Cardiac muscle cell (in vitro differentiated cells and primary cell): Measurements from ENCODE around the gene FHIT. TPM values are rescaled to one million over a fixed set of nuclear protein-coding genes. Genes with fewer than 3 reads are reported as not detected.

ENCODE experiments used
- DNase-seq, 2 donors: peaks; one replicate each; pipeline versions ENCODE4 v3.0.0 to v3.0.0-alpha.2; 2010 to 2017; ENCODE audit warnings: low read depth in 1 of 2, low spot score in 1 of 2
- H3K27ac ChIP-seq: fragments of 200-600 bp; sonication (generic); 2 replicates; pipeline ENCODE4 v1.5.1; 2016
- H3K27me3 ChIP-seq: fragments of 200-600 bp; sonication (generic); 2 replicates; pipeline ENCODE4 v1.6.0; 2016; ENCODE audit warnings: control low read depth
- H3K36me3 ChIP-seq: fragments of 200-600 bp; sonication (generic); 2 replicates; pipeline ENCODE4 v1.5.1; 2016; ENCODE audit warnings: control low read depth
- H3K4me1 ChIP-seq: fragments of 200-600 bp; sonication (generic); 2 replicates; pipeline ENCODE4 v1.8.1; 2017; ENCODE audit warnings: low read depth, mild to moderate bottlenecking, mixed run types
- H3K4me3 ChIP-seq: fragments of 200-600 bp; sonication (generic); 2 replicates; pipeline ENCODE4 v1.5.1; 2016; ENCODE audit warnings: mild to moderate bottlenecking
- H3K9me3 ChIP-seq: fragments of 200-600 bp; sonication (generic); 2 replicates; pipeline ENCODE4 v1.5.1; 2017; ENCODE audit warnings: low read depth, mild to moderate bottlenecking, control low read depth
- polyA plus RNA-seq: library from polyadenylated mRNA; unstranded; fragments of >200 nt; fragmentation: Nextera tagmentation; extraction: Ambion mirVana; gene quantifications from 2 replicates; pipeline ENCODE4 v1.2.1, GENCODE V29; 2016
- total RNA-seq: library from RNA; depleted of rRNA; stranded (reverse); fragments of >200 nt; gene quantifications from 2 replicates; pipeline ENCODE4 v1.2.3, GENCODE V29; 2016
- TF ChIP-seq, protein P1 (sequence below): IDR thresholded peaks from 2 replicates; pipeline ENCODE4 v1.5.1; 2012; ENCODE audit warnings: low read depth, mild to moderate bottlenecking, low read length

FHIT gene
- total and polyA plus RNA-seq, 2 experiments from 2014 or later = 6.9 to 12.5 TPM

DNA sequence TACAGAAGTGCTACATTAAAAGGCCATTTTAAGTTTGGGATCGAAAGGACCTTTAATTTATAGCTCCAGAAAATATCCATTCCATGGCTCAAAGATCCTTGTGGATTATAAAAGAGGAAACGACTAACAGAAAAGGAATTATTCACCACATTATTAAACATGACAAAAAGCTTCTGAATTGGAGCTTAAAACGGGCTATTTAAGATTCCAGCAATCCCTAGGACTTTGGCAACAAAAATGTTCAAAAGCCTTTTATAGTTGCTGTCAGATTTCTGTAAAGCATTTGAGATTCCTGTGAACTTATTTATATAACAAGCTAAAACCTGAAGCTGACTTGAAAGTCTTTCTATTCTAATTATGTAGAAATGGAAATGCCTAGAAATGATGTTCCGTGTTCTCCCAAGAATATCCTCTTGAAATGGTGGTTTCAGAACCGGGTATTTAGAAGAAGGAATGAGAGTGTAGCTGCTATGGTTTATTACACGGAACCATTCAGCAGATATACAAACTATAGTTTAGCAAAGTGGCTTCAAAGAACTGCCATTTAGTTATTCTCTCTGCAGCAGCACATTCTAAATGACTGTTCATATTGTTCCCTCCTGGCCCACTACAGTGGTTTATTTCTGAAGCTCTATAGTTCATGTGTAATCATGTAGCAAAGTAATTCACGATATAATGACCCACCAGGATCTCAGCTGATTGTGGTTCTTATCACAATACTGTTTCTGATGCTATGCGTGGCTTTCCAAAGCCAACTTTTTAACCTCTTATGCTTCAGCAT lies 961.7 kb downstream of the FHIT start:
- H3K9me3 ChIP-seq = no peaks in the 10 kb centered on the region
- no peaks in the 10 kb centered on the region for H3K4me1 ChIP-seq
- no peaks in the 10 kb centered on the region for H3K27me3 ChIP-seq
- no peak for DNase-seq
- TF ChIP-seq, protein P1, sequence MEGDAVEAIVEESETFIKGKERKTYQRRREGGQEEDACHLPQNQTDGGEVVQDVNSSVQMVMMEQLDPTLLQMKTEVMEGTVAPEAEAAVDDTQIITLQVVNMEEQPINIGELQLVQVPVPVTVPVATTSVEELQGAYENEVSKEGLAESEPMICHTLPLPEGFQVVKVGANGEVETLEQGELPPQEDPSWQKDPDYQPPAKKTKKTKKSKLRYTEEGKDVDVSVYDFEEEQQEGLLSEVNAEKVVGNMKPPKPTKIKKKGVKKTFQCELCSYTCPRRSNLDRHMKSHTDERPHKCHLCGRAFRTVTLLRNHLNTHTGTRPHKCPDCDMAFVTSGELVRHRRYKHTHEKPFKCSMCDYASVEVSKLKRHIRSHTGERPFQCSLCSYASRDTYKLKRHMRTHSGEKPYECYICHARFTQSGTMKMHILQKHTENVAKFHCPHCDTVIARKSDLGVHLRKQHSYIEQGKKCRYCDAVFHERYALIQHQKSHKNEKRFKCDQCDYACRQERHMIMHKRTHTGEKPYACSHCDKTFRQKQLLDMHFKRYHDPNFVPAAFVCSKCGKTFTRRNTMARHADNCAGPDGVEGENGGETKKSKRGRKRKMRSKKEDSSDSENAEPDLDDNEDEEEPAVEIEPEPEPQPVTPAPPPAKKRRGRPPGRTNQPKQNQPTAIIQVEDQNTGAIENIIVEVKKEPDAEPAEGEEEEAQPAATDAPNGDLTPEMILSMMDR = no peak
- H3K27ac ChIP-seq = no peak overlapping the region
- H3K4me3 ChIP-seq = no peak overlapping the region
- no peaks in the 10 kb centered on the region for H3K36me3 ChIP-seq

DNA sequence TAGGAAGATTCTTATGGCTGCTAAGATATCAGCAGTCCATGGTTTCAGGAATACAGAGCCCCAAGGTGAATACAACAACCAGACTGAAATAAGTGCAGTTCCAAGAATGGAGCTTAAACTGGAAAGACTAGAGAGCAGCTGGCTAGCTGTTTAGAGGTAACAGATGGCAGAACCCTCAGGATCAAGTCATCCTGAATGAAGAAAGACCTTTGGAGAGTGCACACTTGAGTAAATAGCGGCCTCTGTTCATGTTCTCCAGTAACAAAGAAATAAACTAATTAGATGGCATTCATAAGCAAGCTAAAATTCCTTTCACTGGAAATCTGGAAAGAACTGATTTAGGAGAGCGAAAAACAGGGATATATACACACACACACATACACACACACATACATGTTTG lies 968.4 kb downstream of the FHIT start:
- DNase-seq = no peak
- H3K27me3 ChIP-seq = no peaks in the 10 kb centered on the region
- no peaks in the 10 kb centered on the region for H3K9me3 ChIP-seq
- H3K27ac ChIP-seq = no peak overlapping the region
- no peak overlapping the region for H3K4me3 ChIP-seq
- no peaks in the 10 kb centered on the region for H3K36me3 ChIP-seq
- TF ChIP-seq, protein P1 = no peak
- peaks cover 7% of the 10 kb centered on the region for H3K4me1 ChIP-seq

GRCh38 chr3:60281970-60282369 lies 969.3 kb downstream of the FHIT start:
- TF ChIP-seq, protein P1 = no peak
- Histone ChIP-seq H3K4me3 (no peak overlapping the region), H3K27me3 (no peaks in the 10 kb centered on the region), H3K9me3 (no peaks in the 10 kb centered on the region), H3K4me1 (peaks cover 7% of the 10 kb centered on the region), H3K27ac (no peak overlapping the region), H3K36me3 (no peaks in the 10 kb centered on the region)
- DNase-seq = no peak

GRCh38 chr3:60277361-60277800 lies 973.9 kb downstream of the FHIT start:
- no peaks in the 10 kb centered on the region for H3K27me3 ChIP-seq
- no peaks in the 10 kb centered on the region for H3K36me3 ChIP-seq
- no peak overlapping the region for H3K27ac ChIP-seq
- no peak for DNase-seq
- no peak overlapping the region for H3K4me3 ChIP-seq
- H3K9me3 ChIP-seq = no peaks in the 10 kb centered on the region
- TF ChIP-seq, protein P1 = no peak
- peaks cover 7% of the 10 kb centered on the region for H3K4me1 ChIP-seq

DNA sequence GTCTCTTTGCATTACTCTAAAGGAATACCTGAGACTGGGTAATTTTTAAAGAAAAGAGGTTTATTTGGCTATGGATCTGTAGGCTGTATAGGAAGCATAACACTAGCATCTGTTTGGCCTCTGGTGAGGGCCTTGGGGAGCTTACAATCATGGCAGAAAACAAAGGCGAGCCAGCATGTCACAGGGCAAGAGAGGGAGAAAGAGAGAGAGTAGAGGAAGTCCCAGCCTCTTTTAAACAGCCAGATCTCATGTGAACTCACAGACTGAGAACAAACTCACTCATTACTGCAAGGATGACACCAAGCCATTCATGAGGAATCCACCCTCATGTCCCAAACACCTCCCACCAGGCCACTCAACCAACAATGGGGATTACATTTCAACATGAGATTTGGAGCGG lies 974.6 kb downstream of the FHIT start:
- Histone ChIP-seq H3K27ac (no peak overlapping the region), H3K27me3 (no peaks in the 10 kb centered on the region), H3K4me1 (peaks cover 7% of the 10 kb centered on the region), H3K36me3 (no peaks in the 10 kb centered on the region), H3K9me3 (no peaks in the 10 kb centered on the region), H3K4me3 (no peak overlapping the region)
- TF ChIP-seq, protein P1 = no peak
- no peak for DNase-seq
